Testis (tissue), 3 donors: ENCODE results near the gene ARSK. TPM values are rescaled to one million over a fixed set of nuclear protein-coding genes. Genes with fewer than 3 reads are reported as not detected.

Source experiments
- DNase-seq: peaks from one replicate; pipeline ENCODE4 v3.0.0-alpha.2; 2019
- H3K27ac ChIP-seq, 2 donors: fragments of 200-600 bp; sonication (generic); one replicate each; pipeline ENCODE4 v1.5.1; 2019
- H3K27me3 ChIP-seq: fragments of 200-600 bp; sonication (generic); one replicate; pipeline ENCODE4 v1.5.1; 2019
- H3K36me3 ChIP-seq: fragments of 200-600 bp; sonication (generic); one replicate; pipeline ENCODE4 v1.5.1; 2017; ENCODE audit warnings: low read depth; ENCODE audit errors: missing control alignments
- H3K4me1 ChIP-seq: fragments of 200-600 bp; sonication (generic); one replicate; pipeline ENCODE4 v1.5.1; 2019
- H3K4me3 ChIP-seq, 2 donors: fragments of 200-600 bp; sonication (generic); one replicate each; pipeline ENCODE4 v1.5.1; 2017 to 2019
- H3K9me3 ChIP-seq: fragments of 200-600 bp; sonication (generic); one replicate; pipeline ENCODE4 v1.5.1; 2017
- CTCF ChIP-seq, 3 experiments: fragments of 450-650 bp in 2 of 3; fragments of 200-600 bp in 1 of 3; sonication (generic) in 1 of 3; IDR thresholded peaks; one replicate each; pipeline ENCODE4 v1.5.1; 2016 to 2019; ENCODE audit warnings: antibody characterized with exemption in 3 of 3, mild to moderate bottlenecking in 2 of 3, moderate library complexity in 1 of 3
- POLR2A ChIP-seq: fragments of 450-650 bp; IDR thresholded peaks from one replicate; pipeline ENCODE4 v1.6.1; 2017; ENCODE audit warnings: antibody characterized with exemption, mild to moderate bottlenecking, moderate library complexity
- WGBS, 2 donors: methylation state at CpG; one replicate each; pipeline ENCODE4 v1.1.5; 2018; 5-methylcytosine and 5-hydroxymethylcytosine counted together
- intact Hi-C: fragments of 100-400 bp; cut with DNase I; formaldehyde crosslinking; loops from one replicate; pipeline ENCODE4 v1.15.1; 2023; ENCODE audit warnings: low total_unique reads
- polyA plus RNA-seq: library from polyadenylated mRNA; stranded (reverse); fragments of 350-450 nt; fragmentation: Illumina TruSeq; extraction: RNeasy Lipid Tissue Mini Kit (QIAGEN cat#74804); gene quantifications from one replicate; pipeline ENCODE4 v1.2.3, GENCODE V29; 2014; ENCODE audit warnings: low read depth, low replicate concordance; ENCODE audit not compliant: insufficient read depth
- total RNA-seq, 2 donors: library from RNA; depleted of rRNA; stranded (reverse); fragments of >200 nt; gene quantifications; one replicate each; pipeline ENCODE4 v1.2.3, GENCODE V29; 2016

ARSK gene
- total and polyA plus RNA-seq, 3 donors from 2014 or later = 2.4 to 6.8 (median 5.8) TPM

DNA sequence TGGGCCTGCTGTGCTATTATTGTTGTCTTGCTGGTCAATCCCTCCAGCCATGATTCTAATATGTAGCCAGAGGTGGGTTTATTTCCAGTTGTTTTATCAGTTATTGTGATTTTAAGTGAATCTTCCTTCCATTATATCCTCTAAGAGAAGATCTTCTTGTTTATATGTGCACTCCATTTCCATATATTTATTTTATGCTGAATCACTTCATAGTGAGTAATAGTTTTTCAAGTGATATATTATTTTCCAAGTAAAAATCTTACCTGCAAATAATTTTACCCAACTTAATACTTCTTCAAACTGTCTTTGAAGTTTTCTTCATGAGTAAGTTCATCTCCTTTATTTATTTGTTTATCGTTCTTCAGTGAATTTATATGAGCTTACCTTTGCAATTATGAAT lies 51.5 kb downstream of the ARSK start:
- 92 to 96% methylated on average over 1 of the region's 1 CpG for WGBS, 2 donors
- Histone ChIP-seq H3K27ac (no peak overlapping the region), H3K4me3 (no peak overlapping the region), H3K27me3 (no peaks in the 10 kb centered on the region), H3K9me3 (no peaks in the 10 kb centered on the region), H3K36me3 (no peaks in the 10 kb centered on the region), H3K4me1 (no peaks in the 10 kb centered on the region)
- TF ChIP-seq CTCF (IDR thresholded peaks at IDR 0.05) = no peak
- no peak for TF ChIP-seq POLR2A
- intact Hi-C loops = no loop called here
- DNase-seq = no peak

- Histone ChIP-seq H3K9me3 (no peaks in the 10 kb centered on the region), H3K27me3 (no peaks in the 10 kb centered on the region), H3K27ac (no peak overlapping the region), H3K4me1 (no peaks in the 10 kb centered on the region), H3K4me3 (no peak overlapping the region), H3K36me3 (no peaks in the 10 kb centered on the region)
- TF ChIP-seq CTCF (IDR thresholded peaks at IDR 0.05) = no peak
- no peak for TF ChIP-seq POLR2A
- intact Hi-C loops = no loop called here
- WGBS, 2 donors = 84 to 87% methylated on average over 3 of the region's 3 CpGs
- DNase-seq = no peak
Observed at GRCh38 chr5:95609711-95610110, 54.8 kb downstream of the ARSK start.

DNA sequence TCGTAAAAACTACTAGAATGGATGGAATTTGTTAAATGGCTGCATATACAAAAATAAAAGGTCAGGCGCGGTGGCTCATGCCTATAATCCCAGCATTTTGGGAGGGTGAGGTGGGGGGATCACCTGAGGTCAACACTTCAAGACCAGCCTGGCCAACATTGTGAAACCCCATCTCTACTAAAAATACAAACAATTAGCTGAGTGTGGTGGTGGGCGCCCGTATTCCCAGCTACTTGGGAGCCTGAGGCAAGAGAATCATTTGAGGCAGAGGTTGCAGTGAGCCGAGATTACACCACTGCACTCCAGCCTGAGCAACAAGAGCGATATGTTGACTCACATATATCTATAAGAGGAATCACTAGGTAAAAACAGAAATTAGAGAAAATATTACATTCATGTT lies 55.6 kb downstream of the ARSK start:
- no peak for TF ChIP-seq CTCF (IDR thresholded peaks at IDR 0.05)
- TF ChIP-seq POLR2A = no peak
- 90 to 97% methylated on average over 7 of the region's 7 CpGs for WGBS, 2 donors
- DNase-seq = no peak
- Histone ChIP-seq H3K27ac (no peak overlapping the region), H3K4me3 (no peak overlapping the region), H3K4me1 (no peaks in the 10 kb centered on the region), H3K9me3 (no peaks in the 10 kb centered on the region), H3K36me3 (no peaks in the 10 kb centered on the region), H3K27me3 (no peaks in the 10 kb centered on the region)
- intact Hi-C loops = no loop called here

GRCh38 chr5:95611396-95611795 lies 56.5 kb downstream of the ARSK start:
- 90 to 91% methylated on average over 3 of the region's 3 CpGs for WGBS, 2 donors

More at GRCh38 chr5:95611396-95611795, 56.5 kb downstream of the ARSK start:
- Histone ChIP-seq H3K27ac (no peak overlapping the region), H3K36me3 (no peaks in the 10 kb centered on the region), H3K9me3 (no peaks in the 10 kb centered on the region), H3K27me3 (no peaks in the 10 kb centered on the region), H3K4me3 (no peak overlapping the region), H3K4me1 (no peaks in the 10 kb centered on the region)
- intact Hi-C loops = no loop called here
- DNase-seq = no peak
- TF ChIP-seq CTCF (IDR thresholded peaks at IDR 0.05) = no peak
- TF ChIP-seq POLR2A = no peak
